GM15510 (cell line): Measurements from ENCODE around the gene ANAPC10.
A peak's percentile ranks its signal among the peaks of the same experiment; 100 is the strongest.

ENCODE experiments used
- POLR2A ChIP-seq: IDR thresholded peaks from 3 replicates; pipeline ENCODE4 v1.6.1; 2011; ENCODE audit warnings: borderline replicate concordance; ENCODE audit not compliant: insufficient read length; ENCODE audit errors: extremely low read depth

ANAPC10 gene, protein sequence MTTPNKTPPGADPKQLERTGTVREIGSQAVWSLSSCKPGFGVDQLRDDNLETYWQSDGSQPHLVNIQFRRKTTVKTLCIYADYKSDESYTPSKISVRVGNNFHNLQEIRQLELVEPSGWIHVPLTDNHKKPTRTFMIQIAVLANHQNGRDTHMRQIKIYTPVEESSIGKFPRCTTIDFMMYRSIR

DNA sequence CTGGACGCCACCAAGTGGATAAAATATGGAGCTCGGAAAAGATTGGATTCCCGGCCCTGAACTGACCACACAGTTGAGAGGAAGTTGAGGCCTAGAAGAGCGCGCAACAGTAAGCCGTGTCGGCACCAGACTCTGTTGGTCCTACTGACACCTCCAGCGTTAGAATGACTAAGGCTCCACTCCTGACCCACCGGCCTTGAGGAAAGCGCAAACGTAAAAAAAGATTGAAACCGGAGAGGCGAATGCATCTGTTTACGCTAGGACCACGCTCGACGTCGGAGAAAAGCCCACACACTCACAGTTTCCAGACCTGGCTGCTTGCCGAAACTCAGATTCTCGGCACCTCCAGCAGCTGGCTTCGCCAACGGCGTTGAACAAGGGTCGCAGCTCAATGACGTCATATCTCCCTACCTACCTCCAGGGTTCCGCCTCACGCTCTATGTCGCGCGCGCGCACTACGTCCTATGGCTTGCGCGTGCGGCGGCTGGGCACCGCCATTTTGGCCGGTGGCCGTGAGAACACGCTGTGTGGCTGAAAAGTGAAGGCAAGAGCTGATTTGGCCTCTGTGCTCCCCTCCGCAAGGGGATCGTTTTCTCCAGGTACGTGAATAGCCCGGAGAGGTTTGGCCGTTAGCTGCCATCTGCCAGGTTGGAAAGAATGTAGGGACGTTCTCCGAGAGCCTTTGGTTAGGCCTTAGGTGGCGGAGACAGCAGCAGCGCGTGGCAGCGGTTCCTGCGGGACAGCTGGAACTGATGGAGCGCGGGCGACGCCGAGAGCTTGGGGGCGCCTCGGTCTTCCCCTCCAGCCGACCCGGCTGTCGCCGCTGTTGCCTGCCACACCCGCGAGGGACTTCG, at the start of gene ANAPC10, which contains the start of gene ABCE1:
TSS of gene ANAPC10 (minus strand) at position 376 of the 854 bp plus-strand sequence. CDS start 2,097 bp downstream, outside the sequence.
TSS of gene ABCE1 (plus strand) at position 491 of the 854 bp plus-strand sequence. CDS start 6,102 bp downstream, outside the sequence.
- TF ChIP-seq POLR2A: peak; percentile 82

DNA sequence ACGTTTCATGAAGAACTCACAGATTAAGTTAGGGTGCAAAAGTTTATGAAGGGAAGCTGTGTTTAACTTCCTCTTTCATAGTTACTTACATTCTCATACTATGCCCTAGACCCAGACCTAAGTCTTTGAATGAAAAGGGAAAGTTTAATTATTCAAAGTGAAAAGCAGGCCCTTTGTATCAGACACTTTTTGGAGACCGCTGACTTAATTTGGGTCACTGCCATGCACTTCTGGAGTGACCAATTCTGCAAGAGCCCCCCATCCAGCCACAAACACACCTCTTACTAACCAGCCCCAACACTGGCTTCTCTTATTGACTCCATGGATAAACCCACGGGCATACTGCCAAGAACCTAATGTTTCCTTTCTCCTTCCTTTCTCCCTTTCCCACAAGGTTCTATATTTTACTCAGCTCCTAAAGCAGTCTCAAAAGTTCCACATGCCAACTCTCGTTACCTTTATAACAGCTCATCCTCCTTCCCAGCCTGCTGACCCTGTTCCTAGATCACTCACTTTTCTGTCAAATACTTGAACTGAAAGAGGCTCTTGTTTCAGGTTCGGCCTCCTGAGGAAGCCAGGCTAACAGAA, 34.6 kb upstream of the ANAPC10 start:
- TF ChIP-seq POLR2A: no peak

DNA sequence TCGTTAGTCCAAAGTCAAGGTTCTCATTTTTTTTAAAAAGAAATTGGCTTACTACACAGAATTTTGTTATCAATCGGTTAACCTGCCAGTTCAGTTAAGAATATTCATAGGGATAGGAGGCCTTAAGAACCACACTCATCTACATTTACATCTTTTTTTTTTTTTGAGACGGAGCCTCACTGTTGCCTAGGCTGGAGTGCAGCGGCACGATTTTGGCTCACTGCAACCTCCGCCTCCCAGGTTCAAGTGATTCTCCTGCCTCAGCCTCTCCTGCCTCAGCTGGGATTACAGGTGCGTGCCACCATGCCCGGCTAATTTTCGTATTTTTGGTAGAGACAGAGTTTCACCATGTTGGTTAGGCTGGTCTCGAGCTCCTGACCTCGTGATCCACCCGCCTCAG, 33.9 kb upstream of the ANAPC10 start:
- no peak for TF ChIP-seq POLR2A

DNA sequence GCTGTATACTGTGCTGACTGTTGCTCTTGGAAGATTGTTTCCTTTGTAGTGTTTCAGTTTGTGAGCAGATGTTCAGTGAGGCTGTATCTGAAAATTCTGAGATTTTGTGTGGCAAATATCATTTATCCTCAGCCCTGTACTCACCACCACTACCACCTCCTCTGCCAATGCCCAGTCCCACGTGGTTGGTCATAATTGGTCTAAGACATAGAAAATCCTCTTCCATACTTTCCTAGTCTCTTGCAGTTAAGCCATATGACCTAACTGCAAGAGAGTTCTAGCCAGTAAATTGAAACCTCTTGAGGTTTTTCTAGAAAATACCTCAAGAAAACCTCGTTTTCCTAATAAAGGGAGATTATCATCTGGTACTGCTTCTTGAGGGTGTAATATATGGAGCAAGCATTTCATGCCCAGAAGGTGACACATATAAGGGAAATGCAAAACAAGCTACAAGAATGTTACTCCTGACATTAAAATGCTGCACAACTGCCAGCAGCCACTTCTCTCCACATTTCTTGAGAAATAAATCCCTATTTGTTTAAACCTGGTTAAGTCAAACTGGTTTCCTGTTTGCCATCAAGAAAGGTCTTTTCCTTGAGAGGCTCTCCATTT, 32.9 kb upstream of the ANAPC10 start:
- TF ChIP-seq POLR2A: no peak

DNA sequence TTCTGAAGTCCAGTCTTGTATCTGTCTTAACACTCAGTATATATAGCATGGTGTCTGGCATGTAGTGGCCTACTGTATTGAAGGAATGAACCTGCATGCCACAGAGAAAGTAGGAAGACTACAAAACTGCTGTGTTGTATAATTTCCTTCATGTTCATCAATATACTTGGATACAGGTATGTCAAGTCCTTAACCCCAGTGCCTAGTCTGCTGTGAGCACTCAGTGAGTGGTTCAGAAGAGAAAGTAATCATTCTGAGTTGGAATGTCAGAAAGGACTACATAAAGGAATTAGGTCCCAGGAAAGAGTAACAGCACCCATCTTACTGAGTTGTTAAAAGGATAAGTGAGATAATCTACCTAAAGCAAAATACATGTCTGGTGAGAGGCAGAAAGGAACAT, 32.1 kb upstream of the ANAPC10 start:
- no peak for TF ChIP-seq POLR2A

DNA sequence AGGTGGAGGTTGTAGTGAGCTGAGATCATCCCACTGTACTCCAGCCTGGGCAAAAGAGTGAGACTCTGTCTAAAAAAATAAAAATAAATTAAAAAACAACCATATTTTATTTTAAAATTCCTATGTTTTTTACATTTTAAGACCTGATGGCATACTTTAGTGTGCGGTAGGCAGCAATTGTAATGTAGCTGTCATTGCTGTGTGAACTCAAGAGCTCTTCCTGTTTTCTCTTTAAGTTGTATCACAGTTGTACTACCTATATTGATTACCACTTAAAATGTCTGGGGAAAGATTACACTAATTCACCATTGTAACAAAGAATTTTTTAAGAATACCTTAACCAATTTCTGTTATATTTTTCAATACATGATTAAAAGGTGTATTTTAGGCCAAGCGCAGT, 27.4 kb upstream of the ANAPC10 start:
- no peak for TF ChIP-seq POLR2A

DNA sequence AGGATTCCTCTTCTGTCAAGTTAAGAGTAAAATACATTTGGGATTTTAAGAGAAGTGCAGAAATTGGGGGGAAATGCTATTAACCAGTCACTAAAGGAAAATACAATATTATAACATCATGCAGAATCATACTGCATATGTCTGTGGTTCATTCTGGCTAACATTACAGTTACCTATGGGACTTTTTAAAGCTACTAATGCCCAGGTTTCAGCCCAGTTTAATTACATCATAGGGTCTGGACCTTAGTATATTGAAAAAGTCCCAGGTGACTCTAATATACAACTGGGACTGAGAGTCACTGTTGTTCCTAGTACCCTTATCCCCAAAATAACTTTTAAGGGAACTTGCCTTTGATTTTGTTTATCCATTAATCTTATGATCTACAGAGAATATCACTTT, 10.1 kb upstream of the ANAPC10 start:
- no peak for TF ChIP-seq POLR2A

DNA sequence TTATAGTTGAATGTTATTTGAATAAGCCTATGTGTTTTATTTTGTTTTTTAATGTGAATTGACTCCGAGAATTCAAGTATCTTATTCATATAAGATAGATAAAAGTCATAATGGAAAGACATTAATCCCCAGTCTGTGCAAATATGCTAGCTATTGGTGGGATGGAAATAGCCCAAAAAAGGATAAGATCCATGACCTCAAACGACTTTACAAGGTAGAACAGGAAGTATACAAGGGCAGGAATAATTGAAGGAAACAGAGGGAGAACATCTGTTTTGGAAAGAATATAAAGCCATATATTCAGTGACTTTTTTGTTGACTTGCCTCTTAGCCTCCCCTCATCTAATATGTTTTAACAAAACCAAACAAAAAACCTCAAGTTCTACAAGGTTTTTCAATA, 9.1 kb upstream of the ANAPC10 start:
- no peak for TF ChIP-seq POLR2A

DNA sequence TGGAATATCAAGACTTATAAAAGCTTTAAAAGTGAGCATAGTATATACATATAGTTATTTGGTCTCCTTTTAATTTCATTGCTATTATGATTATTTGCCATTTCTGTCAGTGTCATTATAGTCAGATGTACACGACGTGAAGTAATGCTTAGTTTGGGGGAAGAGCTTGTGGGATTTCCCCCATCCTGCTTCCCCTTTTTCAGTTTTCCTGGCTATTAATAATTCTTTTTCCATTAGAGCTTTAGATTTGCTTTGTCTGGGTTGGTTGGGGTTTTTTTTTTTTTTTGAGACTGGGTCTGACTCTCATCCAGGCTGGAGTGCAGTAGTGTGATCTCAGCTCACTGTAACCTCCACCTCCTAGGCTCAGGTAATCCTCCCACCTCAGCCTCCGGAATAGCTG, 5.5 kb upstream of the ANAPC10 start:
- no peak for TF ChIP-seq POLR2A

DNA sequence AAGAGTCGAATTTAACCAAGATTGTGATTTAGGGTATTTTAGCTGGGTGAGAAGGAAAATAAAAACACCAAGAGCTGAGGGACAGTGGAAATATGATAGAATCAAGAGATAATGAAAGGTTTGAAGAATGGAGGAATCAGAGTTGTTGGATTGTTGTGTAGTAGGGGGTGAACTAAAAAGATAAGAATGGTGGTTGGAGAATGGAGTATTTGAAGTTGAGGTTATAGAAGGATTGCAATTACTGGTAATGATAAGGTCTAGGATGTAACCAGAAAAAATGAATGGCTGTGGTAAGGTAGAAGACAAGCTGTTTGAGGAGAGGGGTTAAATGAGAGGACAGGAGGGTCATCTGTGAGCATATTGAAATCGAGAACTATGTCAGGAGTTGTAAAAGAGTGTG, 4.6 kb upstream of the ANAPC10 start:
- no peak for TF ChIP-seq POLR2A

DNA sequence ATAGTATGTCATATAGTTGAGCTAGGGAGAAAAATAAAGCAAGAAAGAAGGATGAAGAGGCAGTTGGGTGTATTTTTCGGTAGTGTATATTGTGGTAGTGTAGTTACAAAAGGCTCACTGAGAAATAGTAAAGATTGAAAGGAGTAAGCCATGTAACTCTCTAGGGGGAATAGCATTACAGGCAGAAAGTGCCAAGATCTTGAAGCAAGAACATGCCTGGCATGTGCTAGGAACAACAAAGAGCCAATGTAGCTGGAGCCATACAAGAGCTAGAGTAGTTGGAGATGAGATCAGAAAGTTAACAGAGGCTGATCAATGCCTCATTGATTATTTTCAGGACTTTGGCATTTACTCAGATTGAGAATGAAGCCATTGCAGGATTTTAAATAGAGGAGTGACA, 3.1 kb upstream of the ANAPC10 start:
- no peak for TF ChIP-seq POLR2A

DNA sequence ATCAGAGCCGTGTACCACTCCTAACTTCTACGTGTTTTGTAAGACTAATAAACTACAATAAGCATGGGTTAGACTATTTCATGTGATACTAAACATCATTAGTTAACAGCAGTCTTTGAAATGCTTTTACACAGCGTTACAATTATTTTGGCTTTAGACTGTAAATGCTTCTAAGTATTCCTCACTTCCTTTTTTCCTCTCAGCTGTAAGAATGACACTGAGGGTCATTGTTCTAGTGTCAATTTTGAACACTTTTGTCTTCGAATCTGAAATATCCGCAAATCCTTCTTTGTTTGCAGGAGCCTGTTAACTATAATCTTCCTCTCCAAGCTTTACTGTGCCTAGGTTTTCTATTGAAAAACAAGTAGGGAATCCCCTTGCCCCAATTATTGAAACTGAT, 1.7 kb upstream of the ANAPC10 start:
- no peak for TF ChIP-seq POLR2A

DNA sequence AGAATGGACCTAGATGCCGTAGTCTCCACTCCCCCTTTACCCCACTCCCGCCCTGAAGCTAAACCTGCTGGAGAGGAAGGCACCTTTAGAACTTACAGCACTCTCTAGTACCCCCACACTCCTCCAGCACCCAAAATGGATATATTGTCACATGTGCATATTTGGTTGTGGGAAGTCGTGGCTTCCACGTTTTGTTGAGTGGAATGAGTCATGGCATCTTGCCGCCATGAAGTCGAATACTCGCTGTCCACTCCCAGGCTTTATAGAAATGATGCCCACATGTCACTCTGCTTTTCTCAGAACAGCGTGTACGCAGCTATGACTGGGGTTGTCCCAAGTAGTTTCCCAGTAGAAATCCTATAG, 660 bp upstream of the ANAPC10 start:
- TF ChIP-seq POLR2A: no peak

DNA sequence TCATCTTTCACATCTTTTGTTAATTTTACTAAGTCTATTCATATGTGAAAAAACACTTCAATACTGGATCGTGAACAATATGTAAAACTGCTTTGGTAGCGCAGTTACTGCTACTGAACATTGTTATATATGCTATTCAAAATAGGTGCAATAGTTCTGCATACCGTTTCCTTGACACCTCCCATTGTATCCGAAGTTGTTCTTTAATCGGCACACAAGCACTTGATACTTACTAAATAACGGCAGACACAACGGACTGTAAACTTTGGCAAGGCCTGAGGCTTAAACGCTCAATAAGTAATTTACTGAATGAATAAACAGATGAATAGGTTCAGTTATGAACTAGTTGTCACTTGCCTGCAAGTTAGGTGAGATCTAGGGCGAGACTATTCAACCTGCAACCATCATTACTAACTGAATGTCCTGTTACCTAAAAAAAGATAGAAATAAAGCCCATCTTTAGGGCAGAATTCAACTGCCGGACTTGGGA, 620 bp downstream of the ANAPC10 start:
- no peak for TF ChIP-seq POLR2A

DNA sequence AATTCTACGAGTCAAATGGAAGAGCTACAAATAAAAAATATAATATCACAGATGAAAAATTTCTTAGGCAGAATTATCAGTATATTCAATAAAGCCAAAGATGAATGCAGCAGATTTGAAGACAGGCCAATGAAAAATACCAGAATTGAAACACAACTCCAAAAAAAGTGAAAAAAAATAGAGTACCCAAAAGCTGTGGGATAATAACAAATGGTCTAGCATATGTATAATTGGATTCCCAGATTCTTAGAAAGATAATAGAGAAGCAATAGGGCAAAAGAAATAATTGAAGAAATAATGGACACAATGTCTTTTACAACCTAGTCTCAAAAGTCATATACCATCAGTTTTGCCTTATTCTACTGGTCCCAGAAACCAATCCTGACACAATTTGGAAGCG, 4.4 kb downstream of the ANAPC10 start:
- no peak for TF ChIP-seq POLR2A
